Kidney epithelial cell (primary cell): ENCODE data around the gene VEGFB. TPM values are rescaled to one million over a fixed set of nuclear protein-coding genes. Genes with fewer than 3 reads are reported as not detected.

Source experiments
- DNase-seq: peaks from one replicate; pipeline ENCODE4 v3.0.0-alpha.2; 2010; ENCODE audit warnings: low read depth
- H3K27me3 ChIP-seq: 2 replicates; pipeline ENCODE4 v1.6.0; 2011; ENCODE audit warnings: low read length; ENCODE audit not compliant: control insufficient read depth, insufficient read depth
- H3K36me3 ChIP-seq: 2 replicates; pipeline ENCODE4 v1.5.1; 2011; ENCODE audit warnings: low read length; ENCODE audit not compliant: control insufficient read depth, insufficient read depth
- H3K4me3 ChIP-seq: 2 replicates; pipeline ENCODE4 v1.5.1; 2011; ENCODE audit warnings: low read depth, mild to moderate bottlenecking, control low read depth, low read length
- total RNA-seq: library from RNA; depleted of rRNA; stranded (reverse); fragments of >200 nt; gene quantifications from 2 replicates; pipeline ENCODE4 v1.2.3, GENCODE V29; 2015
- TF ChIP-seq, protein P1 (sequence below): IDR thresholded peaks from 2 replicates; pipeline ENCODE4 v1.5.1; 2011; ENCODE audit warnings: mild to moderate bottlenecking, moderate library complexity, low read length, control low read depth, inconsistent platforms; ENCODE audit not compliant: insufficient read depth, poor library complexity, severe bottlenecking

The VEGFB gene
- total RNA-seq, 1 donor from 2014 or later: 54.7 TPM

DNA sequence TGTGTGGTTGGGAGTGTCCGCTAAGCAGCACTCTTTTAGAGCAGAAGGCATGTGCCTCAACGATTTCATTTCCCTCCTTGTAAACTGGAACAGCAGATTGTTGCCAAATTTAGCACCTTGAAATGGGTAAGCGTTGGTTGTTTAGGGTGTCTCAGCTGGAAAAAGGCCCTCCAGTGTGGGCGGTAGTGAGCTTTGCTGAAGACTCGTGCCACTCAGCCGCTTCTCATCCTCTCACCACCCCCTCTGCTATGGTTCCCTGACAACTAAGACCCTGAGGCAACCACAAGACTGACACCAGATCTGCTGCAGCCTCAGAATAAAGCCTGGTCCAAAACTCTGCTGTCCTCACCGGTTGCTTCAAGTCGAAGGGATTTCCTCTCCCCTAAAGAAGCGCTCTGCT, 37.8 kb upstream of the VEGFB start:
- Histone ChIP-seq H3K36me3 (peaks cover 5% of the 10 kb centered on the region), H3K27me3 (no peaks in the 10 kb centered on the region)

GRCh38 chr11:64198511-64198910, 35.9 kb upstream of the VEGFB start:
- Histone ChIP-seq H3K36me3 (peaks cover 2% of the 10 kb centered on the region), H3K4me3 (no peak overlapping the region), H3K27me3 (no peaks in the 10 kb centered on the region)
- no peak for DNase-seq
- TF ChIP-seq, protein P1, sequence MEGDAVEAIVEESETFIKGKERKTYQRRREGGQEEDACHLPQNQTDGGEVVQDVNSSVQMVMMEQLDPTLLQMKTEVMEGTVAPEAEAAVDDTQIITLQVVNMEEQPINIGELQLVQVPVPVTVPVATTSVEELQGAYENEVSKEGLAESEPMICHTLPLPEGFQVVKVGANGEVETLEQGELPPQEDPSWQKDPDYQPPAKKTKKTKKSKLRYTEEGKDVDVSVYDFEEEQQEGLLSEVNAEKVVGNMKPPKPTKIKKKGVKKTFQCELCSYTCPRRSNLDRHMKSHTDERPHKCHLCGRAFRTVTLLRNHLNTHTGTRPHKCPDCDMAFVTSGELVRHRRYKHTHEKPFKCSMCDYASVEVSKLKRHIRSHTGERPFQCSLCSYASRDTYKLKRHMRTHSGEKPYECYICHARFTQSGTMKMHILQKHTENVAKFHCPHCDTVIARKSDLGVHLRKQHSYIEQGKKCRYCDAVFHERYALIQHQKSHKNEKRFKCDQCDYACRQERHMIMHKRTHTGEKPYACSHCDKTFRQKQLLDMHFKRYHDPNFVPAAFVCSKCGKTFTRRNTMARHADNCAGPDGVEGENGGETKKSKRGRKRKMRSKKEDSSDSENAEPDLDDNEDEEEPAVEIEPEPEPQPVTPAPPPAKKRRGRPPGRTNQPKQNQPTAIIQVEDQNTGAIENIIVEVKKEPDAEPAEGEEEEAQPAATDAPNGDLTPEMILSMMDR: no peak

More for the DNA sequence above, 37.8 kb upstream of the VEGFB start:
- no peak overlapping the region for H3K4me3 ChIP-seq
- TF ChIP-seq, protein P1: no peak
- no peak for DNase-seq

DNA sequence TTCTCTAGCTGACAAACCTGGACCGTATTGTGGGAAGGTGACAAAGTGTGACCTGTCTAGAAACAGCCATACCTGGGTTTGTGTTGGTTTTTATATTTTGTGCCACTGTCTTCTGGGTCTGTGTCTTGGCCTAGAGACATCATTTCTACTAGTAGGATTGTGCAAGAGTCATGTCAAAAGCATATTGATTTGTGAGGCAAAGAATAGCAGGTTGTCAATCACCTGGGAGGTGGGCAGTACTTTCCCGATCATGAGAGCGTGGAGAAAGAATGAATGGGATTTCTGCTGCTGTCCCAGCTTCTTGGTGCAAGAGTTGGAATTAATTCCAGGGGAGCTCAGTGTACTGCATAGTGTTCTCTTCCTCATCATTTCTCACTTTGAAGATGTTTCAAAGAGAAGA, 32.8 kb upstream of the VEGFB start:
- Histone ChIP-seq H3K36me3 (peaks cover 4% of the 10 kb centered on the region), H3K4me3 (no peak overlapping the region), H3K27me3 (no peaks in the 10 kb centered on the region)
- TF ChIP-seq, protein P1: no peak
- no peak for DNase-seq

DNA sequence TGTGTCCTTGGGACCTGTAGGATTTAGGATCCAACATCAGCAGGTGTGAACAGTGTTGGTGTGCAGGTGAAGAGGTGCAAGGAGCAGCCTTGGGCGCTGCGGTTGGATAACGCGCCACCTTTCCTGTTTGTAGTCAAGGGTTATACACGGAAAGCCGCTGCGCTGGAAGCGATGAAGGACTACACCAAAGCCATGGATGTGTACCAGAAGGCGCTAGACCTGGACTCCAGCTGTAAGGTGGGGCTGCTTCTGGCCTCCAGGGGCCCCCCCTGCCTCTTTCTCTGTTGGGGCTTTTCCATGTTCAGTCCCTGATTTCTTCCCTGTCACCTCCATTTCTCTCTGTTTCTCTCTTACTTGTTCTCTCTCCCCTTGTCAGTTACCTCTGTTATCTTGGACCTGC, 31.4 kb upstream of the VEGFB start:
- Histone ChIP-seq H3K36me3 (peaks cover 2% of the 10 kb centered on the region), H3K27me3 (no peaks in the 10 kb centered on the region), H3K4me3 (no peak overlapping the region)
- TF ChIP-seq, protein P1: no peak
- DNase-seq: no peak

GRCh38 chr11:64203421-64204079, 30.8 kb upstream of the VEGFB start:
- no peaks in the 10 kb centered on the region for H3K27me3 ChIP-seq
- DNase-seq: no peak
- H3K4me3 ChIP-seq: no peak overlapping the region
- TF ChIP-seq, protein P1: no peak
- H3K36me3 ChIP-seq: peaks cover 2% of the 10 kb centered on the region

GRCh38 chr11:64204080-64204440, 30.3 kb upstream of the VEGFB start:
- Histone ChIP-seq H3K36me3 (peaks cover 2% of the 10 kb centered on the region), H3K27me3 (no peaks in the 10 kb centered on the region), H3K4me3 (no peak overlapping the region)
- no peak for DNase-seq
- TF ChIP-seq, protein P1: no peak
